HK-2 (cell line): ENCODE results near the gene FGF12.
"Not testable (repeated sequence)": the region's sequence is repeated elsewhere in the genome, so short reads cannot be mapped to it uniquely, and the experiment has no call there.

Experiments used
- DNase-seq: peaks from one replicate; pipeline ENCODE4 v3.0.0-alpha.2; 2018; ENCODE audit not compliant: unreplicated experiment

Gene FGF12

GRCh38 chr3:192727032-192727847 lies at the start of gene FGF12:
TSS of gene FGF12 (minus strand) at chr3:192727541.
- DNase-seq = peak; percentile 23

- not testable (repeated sequence) for DNase-seq
Measured at GRCh38 chr3:192774341-192774740, 47.0 kb upstream of the FGF12 start.

DNA sequence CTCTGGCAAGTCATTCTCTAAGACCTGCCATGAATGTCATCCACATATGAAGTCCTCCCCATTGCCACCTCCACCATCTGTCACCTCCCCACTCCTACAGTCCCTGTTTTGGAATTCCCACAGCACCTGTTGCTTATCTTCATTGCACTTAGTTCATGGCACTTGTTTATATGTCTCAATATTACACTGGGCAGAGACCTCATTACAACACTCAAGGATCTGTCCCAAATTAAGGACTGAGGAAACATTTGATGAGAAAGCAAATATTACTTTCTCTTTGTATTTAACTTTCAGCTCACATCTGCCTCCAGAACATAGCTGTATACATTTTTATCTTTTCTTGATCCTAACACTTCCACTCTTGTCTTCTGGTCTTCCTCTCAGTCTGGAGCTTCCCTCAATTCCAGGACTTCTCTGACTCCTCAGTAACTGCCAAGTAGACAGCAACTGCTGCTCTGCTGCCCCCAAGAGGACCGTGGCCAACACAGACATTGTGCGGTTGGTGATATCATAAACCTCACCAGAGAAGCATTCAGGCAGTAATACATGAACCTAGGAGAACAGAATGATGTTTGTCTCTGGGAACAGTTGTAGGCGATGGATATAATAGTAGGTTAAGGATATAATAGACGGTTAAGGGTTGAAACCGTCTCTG lies 45.0 kb upstream of the FGF12 start:
- DNase-seq = peak; percentile 32

- DNase-seq = no peak
Measured at GRCh38 chr3:192758654-192759053, 31.3 kb upstream of the FGF12 start.

DNA sequence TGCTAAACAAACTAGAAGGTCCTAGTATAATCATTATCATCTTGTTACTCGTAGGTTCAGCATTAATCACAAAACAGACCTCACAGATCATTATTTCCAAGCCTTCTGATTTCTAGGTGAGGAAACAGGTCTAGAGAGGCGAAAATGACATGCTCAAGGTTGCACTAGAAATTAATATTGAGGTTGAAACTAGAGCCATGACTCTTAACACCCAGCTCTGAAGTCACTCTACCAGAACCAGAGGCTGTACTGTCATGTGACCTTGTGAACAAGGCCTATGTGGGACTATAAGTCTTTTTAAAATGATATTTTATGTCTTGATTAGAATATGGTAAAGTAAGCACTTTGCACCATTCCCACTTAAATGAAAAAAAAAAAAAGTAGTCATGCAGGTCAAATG lies 23.8 kb upstream of the FGF12 start:
- DNase-seq = no peak

DNA sequence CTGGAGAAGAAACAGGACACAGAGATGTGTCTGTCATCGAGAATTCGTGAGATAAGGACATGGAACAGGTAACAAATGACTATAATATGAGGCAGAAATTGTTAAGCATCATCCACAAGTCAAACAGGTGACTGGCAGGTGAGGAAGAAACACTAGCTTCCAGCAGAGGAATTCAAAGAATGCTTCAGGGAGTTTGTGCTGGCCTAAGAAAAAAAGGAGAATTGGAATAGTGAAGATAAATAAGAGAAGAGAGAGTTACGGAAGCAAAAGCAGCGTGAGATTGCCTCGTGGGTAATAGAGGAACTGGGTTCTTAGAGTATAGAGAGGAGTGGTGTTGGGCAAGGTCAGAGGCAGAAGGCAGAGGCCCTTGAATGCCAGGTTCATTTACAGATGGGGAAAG lies 22.9 kb upstream of the FGF12 start:
- DNase-seq = no peak

DNA sequence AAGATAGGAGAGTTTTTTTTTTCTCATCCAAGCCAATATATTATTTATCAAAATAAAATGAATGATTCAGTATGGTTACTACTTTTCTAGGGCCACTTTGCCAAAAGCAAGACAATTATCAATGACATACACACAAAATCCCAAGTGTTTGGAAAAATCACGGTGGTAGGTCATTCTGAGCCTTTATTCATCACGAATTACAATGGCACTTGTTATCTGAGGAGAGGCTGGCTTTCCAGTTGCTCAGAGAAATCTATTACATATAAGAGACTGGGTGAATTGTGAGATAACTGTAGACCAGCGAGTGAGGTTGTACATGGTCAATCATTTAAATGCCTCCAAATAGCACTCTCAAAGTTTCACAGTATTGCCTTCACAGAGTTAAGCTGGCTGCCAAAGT lies 20.4 kb upstream of the FGF12 start:
- no peak for DNase-seq

DNA sequence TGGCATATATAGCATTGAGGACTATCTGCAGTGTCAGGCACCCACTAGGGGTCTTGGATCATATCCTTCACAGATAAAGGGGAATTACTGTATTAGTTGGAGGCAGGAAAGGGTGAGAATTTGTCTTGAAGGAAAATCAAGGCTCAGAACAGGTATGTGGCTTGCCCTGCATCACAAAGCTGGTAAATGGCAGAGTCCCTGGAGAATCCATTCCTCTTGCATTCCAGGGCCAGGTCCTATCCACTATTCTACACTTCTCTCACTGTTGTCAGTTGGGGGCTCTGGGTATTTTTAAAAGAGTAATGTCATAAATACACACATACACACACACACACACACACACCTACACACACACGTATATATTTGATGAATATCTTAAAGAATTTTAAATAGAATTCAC lies 19.8 kb upstream of the FGF12 start:
- DNase-seq = no peak

GRCh38 chr3:192745150-192745549 lies 17.8 kb upstream of the FGF12 start:
- no peak for DNase-seq

GRCh38 chr3:192744604-192745003 lies 17.3 kb upstream of the FGF12 start:
- not testable (repeated sequence) for DNase-seq

DNA sequence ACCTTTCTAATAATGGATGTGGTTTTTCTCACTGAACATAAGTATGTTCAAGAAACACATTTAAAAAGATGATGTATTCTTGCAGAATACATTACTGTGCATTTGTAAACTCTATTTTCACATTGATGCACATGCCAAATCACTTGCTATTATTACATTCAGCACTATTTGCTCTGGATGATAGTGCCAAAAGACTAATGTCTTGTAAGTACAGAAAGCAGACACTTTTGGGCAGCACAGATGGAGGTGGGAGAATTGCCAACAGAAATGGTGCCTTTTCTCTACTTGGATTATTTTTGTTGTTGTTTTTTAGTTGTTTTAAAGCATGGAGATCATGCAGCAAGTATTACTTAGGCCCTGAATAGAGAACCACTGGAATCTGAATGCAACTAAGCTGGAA lies 10.2 kb upstream of the FGF12 start:
- DNase-seq = no peak

DNA sequence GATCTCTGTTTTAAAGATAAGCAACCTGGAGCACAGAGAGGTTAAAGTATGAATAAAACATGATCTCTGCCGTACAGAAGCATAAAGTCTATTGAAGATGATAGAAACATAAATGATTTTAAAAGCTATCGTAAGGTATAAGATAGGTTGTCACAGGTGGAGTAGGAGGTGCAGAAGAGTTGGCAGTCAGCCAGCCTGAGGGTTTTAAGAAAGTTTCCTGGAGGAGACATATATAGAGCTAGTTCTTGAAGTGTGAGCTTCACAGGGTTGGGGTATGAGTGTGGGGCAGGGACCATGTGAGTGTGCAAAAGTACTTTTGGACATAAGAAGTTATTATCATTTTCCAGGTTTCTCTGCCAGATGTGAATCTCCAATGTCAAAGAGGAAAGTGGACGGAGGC lies 3.9 kb upstream of the FGF12 start:
- no peak for DNase-seq

- DNase-seq = no peak
Measured at GRCh38 chr3:192726385-192726784, 956 bp downstream of the FGF12 start.

DNA sequence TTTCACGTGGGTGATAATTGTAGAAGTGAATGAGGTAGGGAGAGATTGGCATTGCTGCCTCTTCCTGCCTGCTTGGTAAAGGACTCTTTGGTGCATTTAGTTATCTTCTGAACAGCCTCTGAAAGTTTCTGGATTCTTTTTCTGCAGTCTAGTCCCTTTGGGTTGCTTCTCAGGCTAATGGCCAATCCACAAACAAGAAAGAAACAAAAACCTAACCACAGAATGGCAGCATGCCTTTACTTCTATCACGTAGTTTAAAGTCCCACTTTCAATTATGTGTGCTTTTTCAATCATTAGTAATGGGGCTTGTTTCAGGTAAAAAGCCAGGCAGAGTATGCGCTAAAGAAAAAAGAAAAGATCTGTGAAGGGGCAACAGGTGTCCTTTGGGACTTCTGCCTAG lies 7.4 kb downstream of the FGF12 start:
- DNase-seq = no peak

DNA sequence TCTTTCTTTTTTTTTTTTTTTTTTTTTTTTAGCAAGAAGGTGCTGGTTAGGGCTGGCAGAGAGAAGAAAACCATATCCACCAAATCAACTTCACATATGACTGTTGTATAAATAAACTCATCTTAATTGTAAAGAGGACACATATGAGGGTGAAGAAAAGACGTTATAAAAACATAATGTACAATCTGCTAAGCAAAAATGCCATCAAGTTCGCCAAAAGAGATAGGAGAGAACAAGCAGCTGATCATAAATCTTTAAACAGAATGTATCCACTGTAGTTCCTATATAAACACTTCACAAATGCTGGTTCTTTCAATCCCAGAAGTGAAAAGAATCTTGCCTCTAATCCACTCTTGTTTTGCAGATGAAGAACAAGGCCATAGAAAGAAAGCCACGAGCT lies 9.2 kb downstream of the FGF12 start:
- no peak for DNase-seq

DNA sequence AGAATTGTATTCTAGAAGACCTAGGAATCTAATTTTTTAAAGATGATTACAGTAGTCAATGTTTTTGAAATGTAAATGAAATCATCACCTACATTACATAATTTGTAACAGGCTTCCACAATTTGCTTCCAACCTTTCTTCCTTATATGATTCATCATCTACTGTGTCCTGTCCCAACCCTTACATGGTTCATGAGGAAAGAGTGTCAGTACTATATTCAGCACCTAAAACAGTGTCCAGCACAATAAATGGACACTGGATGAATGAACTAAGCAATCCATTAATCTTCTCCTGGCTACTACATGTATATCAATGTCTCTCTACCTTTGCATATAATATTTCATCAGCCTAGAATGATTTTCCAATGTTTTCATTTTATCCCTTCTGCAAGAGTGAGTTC lies 12.2 kb downstream of the FGF12 start:
- DNase-seq = no peak

GRCh38 chr3:192711126-192711525 lies 16.2 kb downstream of the FGF12 start:
- DNase-seq = not testable (repeated sequence)

DNA sequence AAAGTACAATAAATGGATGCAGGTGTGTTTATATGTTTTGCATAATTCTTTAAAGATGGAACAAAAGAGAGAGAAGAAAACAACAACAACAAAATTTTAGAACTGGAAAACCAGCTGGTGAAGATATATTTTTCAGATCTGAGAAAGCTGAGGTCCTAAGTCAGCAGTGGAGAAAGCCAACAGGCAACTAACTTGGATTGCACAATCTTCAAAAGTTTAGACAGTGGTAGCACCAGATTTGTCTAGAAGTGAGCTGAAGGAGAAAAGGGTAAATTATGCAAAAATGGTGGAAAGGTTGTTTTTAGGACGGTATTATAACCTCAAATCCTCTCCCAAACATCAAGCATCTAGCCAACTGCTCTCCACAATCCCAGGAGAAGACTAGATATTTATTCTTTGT lies 17.0 kb downstream of the FGF12 start:
- no peak for DNase-seq

- DNase-seq = no peak
Measured at GRCh38 chr3:192706272-192706671, 21.1 kb downstream of the FGF12 start.

- DNase-seq = no peak
Measured at GRCh38 chr3:192700885-192701284, 26.5 kb downstream of the FGF12 start.

- no peak for DNase-seq
Measured at GRCh38 chr3:192696943-192697587, 30.3 kb downstream of the FGF12 start.

GRCh38 chr3:192687488-192688152 lies 39.7 kb downstream of the FGF12 start:
- no peak for DNase-seq
